Upper lobe of left lung (tissue), 4 donors: ENCODE data around the gene FBXL5.

Experiments used
- EP300 ChIP-seq, 4 donors: sonication (generic); formaldehyde crosslinking; IDR thresholded peaks; one replicate each; pipeline ENCODE4 v1.5.1; 2017; ENCODE audit warnings: antibody characterized with exemption in 4 of 4, control low read depth in 2 of 4
- POLR2A ChIP-seq, 4 donors: fragments of 450-650 bp; IDR thresholded peaks; one replicate each; pipeline ENCODE4 v1.5.1; 2016 to 2017; ENCODE audit warnings: antibody characterized with exemption in 4 of 4, mild to moderate bottlenecking in 2 of 4
- POLR2AphosphoS5 ChIP-seq, 2 donors: sonication (generic); formaldehyde crosslinking; IDR thresholded peaks; one replicate each; pipeline ENCODE4 v1.5.1; 2017; ENCODE audit warnings: antibody characterized with exemption in 2 of 2
- TF ChIP-seq, protein P1 (sequence below), 6 experiments: fragments of 450-650 bp in 4 of 6; fragments of 200-600 bp in 2 of 6; sonication (generic) in 2 of 6; IDR thresholded peaks; one replicate each; pipeline ENCODE4 v1.5.1; 2016 to 2019; ENCODE audit warnings: antibody characterized with exemption in 6 of 6

DNA sequence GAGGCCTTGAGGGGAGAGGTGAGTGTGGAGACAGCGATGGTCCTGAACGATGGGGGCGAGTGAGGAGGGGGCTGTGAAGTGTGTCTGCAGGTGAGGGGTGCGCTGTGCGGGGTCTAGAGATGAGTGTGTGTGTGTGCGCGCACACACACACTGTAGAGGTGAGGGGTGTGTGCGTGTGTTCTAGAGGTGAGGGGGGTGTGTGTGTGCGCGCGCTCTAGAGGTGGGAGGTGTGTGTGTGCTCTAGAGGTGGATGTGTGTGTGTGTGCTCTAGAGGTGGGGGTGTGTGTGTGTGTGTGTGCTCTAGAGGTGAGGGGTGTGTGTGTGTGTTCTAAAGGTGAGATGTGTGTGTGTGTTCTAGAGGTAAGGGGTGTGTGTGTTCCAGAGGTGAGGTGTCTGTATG, 48.3 kb upstream of the FBXL5 start:
- TF ChIP-seq, protein P1, sequence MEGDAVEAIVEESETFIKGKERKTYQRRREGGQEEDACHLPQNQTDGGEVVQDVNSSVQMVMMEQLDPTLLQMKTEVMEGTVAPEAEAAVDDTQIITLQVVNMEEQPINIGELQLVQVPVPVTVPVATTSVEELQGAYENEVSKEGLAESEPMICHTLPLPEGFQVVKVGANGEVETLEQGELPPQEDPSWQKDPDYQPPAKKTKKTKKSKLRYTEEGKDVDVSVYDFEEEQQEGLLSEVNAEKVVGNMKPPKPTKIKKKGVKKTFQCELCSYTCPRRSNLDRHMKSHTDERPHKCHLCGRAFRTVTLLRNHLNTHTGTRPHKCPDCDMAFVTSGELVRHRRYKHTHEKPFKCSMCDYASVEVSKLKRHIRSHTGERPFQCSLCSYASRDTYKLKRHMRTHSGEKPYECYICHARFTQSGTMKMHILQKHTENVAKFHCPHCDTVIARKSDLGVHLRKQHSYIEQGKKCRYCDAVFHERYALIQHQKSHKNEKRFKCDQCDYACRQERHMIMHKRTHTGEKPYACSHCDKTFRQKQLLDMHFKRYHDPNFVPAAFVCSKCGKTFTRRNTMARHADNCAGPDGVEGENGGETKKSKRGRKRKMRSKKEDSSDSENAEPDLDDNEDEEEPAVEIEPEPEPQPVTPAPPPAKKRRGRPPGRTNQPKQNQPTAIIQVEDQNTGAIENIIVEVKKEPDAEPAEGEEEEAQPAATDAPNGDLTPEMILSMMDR (IDR thresholded peaks at IDR 0.05): no peak
- TF ChIP-seq POLR2A (IDR thresholded peaks at IDR 0.05) (no peak), POLR2AphosphoS5 (IDR thresholded peaks at IDR 0.05) (no peak), EP300 (IDR thresholded peaks at IDR 0.05) (no peak)
